HG03342 (cell line): ENCODE measurements around the gene EVI5.
"Not testable (repeated sequence)": the region's sequence is repeated elsewhere in the genome, so short reads cannot be mapped to it uniquely, and the experiment has no call there.

ENCODE experiments used
- ATAC-seq: cut with Tn5 transposase; IDR thresholded peaks from one replicate; pipeline ENCODE4 v1.9.1; 2021; ENCODE audit warnings: mild to moderate bottlenecking, moderate library complexity; ENCODE audit not compliant: unreplicated experiment

EVI5 gene

GRCh38 chr1:92792340-92792782, 7.5 kb upstream of the EVI5 start:
- ATAC-seq = no peak

GRCh38 chr1:92791487-92792066, 6.7 kb upstream of the EVI5 start:
- no peak for ATAC-seq

DNA sequence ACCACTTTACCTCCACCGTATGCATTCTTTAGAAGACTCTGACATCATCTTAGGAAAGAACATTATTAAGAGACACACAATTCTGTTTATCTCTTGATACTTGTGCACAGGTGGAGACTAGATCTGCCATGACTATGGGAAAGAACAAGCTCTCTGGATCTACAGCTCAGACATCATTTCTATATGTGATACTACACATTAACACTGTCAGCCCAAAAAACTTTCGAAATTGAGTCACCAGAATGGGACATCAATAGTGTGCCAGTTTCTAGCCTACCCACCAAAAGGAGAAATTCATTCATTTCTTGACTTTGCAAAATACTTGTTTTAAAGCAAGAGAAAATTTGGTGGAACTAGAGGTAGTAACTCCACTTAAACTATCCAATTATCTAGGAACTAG, 6.0 kb upstream of the EVI5 start:
- no peak for ATAC-seq

- ATAC-seq = no peak
These were observed 5.2 kb upstream of the EVI5 start for GRCh38 chr1:92790081-92790480.

- no peak for ATAC-seq
These were observed 1.4 kb upstream of the EVI5 start for GRCh38 chr1:92786111-92786901.

GRCh38 chr1:92784021-92784638, 778 bp downstream of the EVI5 start:
- no peak for ATAC-seq

GRCh38 chr1:92783550-92783949, 1.4 kb downstream of the EVI5 start:
- not testable (repeated sequence) for ATAC-seq

DNA sequence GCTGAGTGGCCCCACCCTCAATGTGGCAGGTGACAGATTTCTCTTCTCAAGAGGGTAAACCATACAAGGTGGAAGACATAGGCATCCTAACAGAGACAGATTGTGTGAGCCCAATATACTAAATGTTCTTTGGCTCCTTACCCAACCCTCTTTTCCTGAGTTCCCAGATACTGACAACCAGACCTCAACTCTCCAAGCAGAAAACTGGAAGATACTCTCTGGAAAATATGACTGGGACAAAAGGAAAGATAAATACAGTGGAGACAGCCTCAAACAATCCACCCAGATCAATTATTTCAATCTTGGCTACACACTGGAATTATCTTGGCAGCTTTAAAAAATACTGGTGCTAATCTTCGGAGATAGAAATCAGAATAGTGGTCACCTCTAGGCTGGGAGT, 6.5 kb downstream of the EVI5 start:
- no peak for ATAC-seq

- ATAC-seq = no peak
These were observed 10.5 kb downstream of the EVI5 start for GRCh38 chr1:92774407-92774806.

DNA sequence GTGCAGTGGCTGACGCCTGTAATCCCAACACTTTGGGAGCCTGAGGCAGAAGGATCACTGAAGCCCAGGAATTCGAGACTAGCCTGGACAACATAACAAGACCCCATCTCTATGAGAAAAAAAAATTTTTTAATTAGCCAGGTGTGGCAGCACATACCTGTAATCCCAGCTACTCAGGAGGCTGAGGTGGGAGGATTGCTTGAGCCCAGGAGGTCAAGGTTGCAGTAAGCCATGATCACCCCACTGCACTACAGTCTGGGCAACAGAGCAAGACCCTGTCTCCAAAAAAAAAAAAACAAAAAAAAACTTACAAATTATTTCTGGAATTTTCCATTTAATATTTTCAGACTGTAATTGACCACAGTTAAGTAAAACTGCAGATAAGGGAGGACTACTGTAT, 11.2 kb downstream of the EVI5 start:
- ATAC-seq = not testable (repeated sequence)

DNA sequence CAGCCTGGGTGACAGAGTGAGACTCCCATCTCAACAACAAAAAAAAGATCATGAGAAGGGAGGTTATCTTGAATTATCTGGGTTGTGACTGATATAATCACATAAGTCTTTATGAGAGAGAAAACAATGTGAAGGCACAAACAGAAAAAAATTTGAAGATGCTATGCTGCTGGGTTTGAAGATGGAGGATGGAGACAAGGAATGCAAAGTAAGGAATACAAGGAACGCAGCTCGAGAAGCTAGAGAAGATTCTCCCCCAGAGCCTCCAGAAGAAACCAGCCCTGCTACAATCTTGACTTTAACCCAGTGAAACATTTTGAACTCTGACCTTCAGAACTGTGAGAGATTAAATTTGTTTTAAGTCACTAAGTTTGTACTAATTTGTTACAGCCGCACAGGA, 15.1 kb downstream of the EVI5 start:
- ATAC-seq = no peak

- no peak for ATAC-seq
These were observed 16.0 kb downstream of the EVI5 start for GRCh38 chr1:92768915-92769314.

- no peak for ATAC-seq
These were observed 16.6 kb downstream of the EVI5 start for GRCh38 chr1:92768296-92768695.

DNA sequence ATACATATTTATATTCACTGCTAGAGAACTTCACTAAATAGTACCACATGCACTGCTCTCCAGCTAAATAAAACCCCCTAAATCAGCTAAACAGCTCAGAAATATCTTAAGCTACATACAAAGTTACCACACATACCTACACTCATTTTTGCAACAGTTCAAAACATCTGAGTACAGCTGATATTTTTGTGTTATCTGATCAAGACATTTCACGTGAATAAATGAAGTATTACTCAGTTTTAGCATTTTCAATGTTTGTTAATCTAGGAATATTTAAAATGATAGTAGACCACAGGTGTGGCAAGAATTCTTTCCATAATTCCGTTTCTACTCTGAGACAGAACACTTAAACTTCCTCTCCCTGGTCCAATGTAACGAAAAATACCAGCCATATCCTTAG, 20.8 kb downstream of the EVI5 start:
- no peak for ATAC-seq

DNA sequence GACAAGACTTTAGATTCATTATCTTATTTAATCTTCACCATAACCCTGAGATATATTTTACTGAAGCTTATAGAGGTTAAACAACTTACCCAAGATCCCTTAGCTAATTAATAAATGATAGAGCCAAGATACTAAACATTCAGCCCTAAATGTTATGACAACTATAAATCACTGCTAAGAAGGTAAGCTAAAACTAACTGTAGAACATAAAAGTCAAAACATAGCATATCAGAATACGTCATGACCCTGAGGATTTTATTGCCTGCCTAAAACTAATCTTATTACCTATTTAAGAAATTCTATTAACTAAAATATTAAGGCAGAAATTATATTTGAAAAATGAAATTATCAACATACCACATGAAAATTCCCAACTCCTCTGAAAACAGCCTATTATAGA, 22.6 kb downstream of the EVI5 start:
- ATAC-seq = no peak

- no peak for ATAC-seq
These were observed 25.5 kb downstream of the EVI5 start for GRCh38 chr1:92759361-92759760.

- ATAC-seq = no peak
These were observed 28.4 kb downstream of the EVI5 start for GRCh38 chr1:92756537-92756936.

DNA sequence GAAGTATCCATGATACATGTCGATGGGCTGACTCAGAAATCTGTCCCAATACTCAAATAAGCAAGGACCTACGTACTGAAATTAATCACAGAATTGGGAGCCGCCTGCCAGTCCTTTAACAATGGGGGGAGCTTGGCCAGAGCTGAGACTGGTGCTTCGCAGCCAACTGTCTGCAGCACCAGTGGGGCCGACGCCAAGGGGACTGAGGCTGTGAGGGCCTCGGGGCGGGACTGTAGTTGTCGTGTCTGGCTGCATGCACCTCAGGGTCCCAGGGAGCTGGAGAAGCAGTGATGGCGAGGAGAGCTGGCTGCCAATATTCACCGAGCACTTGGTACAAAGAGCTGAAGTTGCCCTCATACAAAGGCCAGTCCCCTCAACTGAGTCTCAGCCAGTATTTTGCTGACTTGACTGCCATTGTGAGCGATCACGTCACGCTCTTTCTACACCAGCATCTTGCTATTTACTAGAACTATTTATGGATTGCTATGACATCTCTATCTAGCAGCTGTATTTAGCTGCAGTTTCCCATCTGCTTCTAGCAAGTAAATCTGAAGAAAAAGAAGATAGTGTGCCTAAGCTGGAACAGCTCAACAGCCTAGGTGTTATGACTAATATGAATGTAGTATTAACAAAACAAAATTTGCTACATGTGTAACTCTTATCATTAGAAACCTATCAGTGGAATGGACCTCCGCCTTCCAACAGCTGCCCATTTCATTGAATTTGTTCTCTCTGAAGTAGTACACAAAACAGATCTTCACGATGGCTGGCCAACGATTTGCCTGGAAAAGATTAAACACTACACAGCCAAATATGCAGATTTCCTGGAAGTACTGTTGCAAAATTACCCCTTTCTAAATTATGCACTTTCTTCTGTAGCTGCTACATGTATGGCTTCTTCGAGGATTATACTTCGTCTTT, 29.1 kb downstream of the EVI5 start:
- ATAC-seq = no peak

- ATAC-seq = no peak
These were observed 30.2 kb downstream of the EVI5 start for GRCh38 chr1:92754719-92755050.

DNA sequence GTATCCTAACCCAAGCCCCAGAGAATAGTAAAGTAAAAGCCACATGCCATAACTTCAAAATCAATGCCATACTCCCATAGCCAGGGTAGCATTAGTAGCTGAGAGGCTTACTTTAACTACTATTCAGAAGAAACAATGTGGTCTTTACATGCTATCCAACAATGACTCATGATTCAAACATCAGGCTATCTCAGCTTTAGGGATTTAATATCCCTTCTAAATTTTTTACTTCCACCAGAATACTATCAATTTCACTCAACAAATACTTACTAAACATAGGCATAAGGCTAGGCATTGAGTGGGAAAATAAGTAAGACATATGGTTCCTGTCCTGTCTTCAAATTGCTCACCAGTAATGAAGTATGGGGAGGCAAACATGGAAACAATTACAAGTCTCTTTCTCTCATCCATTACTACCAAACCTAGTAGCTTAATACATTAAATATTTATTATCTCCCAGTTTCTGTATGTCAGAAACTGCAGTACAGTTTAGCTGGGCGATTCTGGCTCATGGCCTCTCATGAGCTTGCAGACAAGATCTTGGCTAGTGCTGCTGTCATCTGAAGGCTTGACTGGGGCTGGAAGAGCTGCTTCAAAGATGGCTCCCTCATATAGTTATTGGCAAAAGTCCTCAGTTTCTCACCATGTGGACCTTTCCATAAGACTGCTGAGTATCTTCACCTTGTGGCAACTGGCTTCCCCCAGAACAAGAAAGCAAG, 30.7 kb downstream of the EVI5 start:
- no peak for ATAC-seq

GRCh38 chr1:92752719-92753118, 32.2 kb downstream of the EVI5 start:
- no peak for ATAC-seq
